Adrenal gland (tissue), 12 donors: ENCODE results near the gene CCDC167. TPM values are rescaled to one million over a fixed set of nuclear protein-coding genes. Genes with fewer than 3 reads are reported as not detected.

Experiments used
- DNase-seq, 7 donors: peaks; one replicate each; pipeline ENCODE4 v3.0.0-alpha.2; 2019 to 2020
- H3K27ac ChIP-seq, 5 donors: fragments of 200-600 bp; sonication (generic) in 4 of 5; 1 replicate in 3 of 5; 2 replicates in 2 of 5; pipeline versions ENCODE4 v1.5.1 to v1.8.0; 2016 to 2020; ENCODE audit warnings: mild to moderate bottlenecking in 1 of 5
- H3K27me3 ChIP-seq: fragments of 200-600 bp; 2 replicates; pipeline ENCODE4 v1.8.0; 2021
- H3K36me3 ChIP-seq, 2 donors: fragments of 200-600 bp; replicated peaks in 1 of 2; 1 replicate in 1 of 2; 2 replicates in 1 of 2; pipeline versions ENCODE4 v1.5.1 to v1.8.0; 2018 to 2022
- H3K4me1 ChIP-seq, 2 donors: fragments of 200-600 bp; replicated peaks in 1 of 2; 1 replicate in 1 of 2; 2 replicates in 1 of 2; pipeline versions ENCODE4 v1.5.1 to v1.8.0; 2018 to 2021
- H3K4me3 ChIP-seq, 4 donors: fragments of 200-600 bp; sonication (generic) in 3 of 4; one replicate each; pipeline ENCODE4 v1.5.1; 2016 to 2018
- H3K9me3 ChIP-seq, 3 donors: fragments of 200-600 bp; sonication (generic) in 1 of 3; replicated peaks in 1 of 3; 1 replicate in 2 of 3; 2 replicates in 1 of 3; pipeline versions ENCODE4 v1.5.1 to v1.8.0; 2016 to 2021
- CTCF ChIP-seq, 6 experiments: fragments of 450-650 bp in 4 of 6; fragments of 200-600 bp in 2 of 6; sonication (generic) in 1 of 6; IDR thresholded peaks; 1 replicate in 5 of 6; 2 replicates in 1 of 6; pipeline versions ENCODE4 v1.5.1 to v1.8.0; 2016 to 2021; ENCODE audit warnings: antibody characterized with exemption in 6 of 6, mild to moderate bottlenecking in 2 of 6, moderate library complexity in 1 of 6
- POLR2A ChIP-seq, 2 donors: fragments of 450-650 bp; IDR thresholded peaks; one replicate each; pipeline ENCODE4 v1.6.1; 2017; ENCODE audit warnings: antibody characterized with exemption in 2 of 2, mild to moderate bottlenecking in 2 of 2, moderate library complexity in 1 of 2
- WGBS, 4 donors: extraction: QIAGEN DNeasy Blood & Tissue Kit in 2 of 4; methylation state at CpG; one replicate each; pipeline versions ENCODE4 v1.1.5 to v1.1.7; 2013 to 2017; 5-methylcytosine and 5-hydroxymethylcytosine counted together
- intact Hi-C, 2 donors: fragments of 100-400 bp; cut with DNase I; formaldehyde crosslinking; loops; one replicate each; pipeline versions ENCODE4 v1.14.1 to v1.15.0; 2022 to 2023
- polyA plus RNA-seq, 3 donors: library from polyadenylated mRNA; stranded (reverse); fragments of 200-250 nt in 2 of 3; fragments of 350-450 nt in 1 of 3; fragmentation: Illumina TruSeq in 1 of 3; extraction: RNeasy Lipid Tissue Mini Kit (QIAGEN cat#74804) in 1 of 3; gene quantifications; one replicate each; pipeline ENCODE4 v1.2.3, GENCODE V29; 2013 to 2014
- total RNA-seq, 9 donors: library from RNA; depleted of rRNA in 4 of 9; stranded (reverse); fragments of >200 nt in 4 of 9; fragments of 120-200 nt in 1 of 9; fragmentation: NEBNext Ultra II Directional in 1 of 9; extraction: Animal tissue kit (Norgen Biotek cat#: 25700) in 1 of 9; gene quantifications; one replicate each; pipeline versions ENCODE4 v1.1.0 to v1.2.4, GENCODE V29; 2013 to 2023
- donor health status: healthy with polysubstance abuse.
- donor health status: Bipolar disorder and iron deficiency.
- donor health status: DM: yes; HTN: yes; CAD: no.
- donor health status: DM: no; HTN: no; CAD: no.
- donor health status: DM: no; HTN: no; CAD: no.
- donor health status: DM: yes; HTN: yes; CAD: no.

Gene CCDC167
- total and polyA plus RNA-seq, 12 donors: 14.4 to 69.2 (median 20.9) TPM

GRCh38 chr6:37500294-37500608, 558 bp upstream of the CCDC167 start:
- TF ChIP-seq POLR2A (IDR thresholded peaks at IDR 0.05): no peak
- TF ChIP-seq CTCF (IDR thresholded peaks at IDR 0.05): no peak
- intact Hi-C loops: no loop called here

DNA sequence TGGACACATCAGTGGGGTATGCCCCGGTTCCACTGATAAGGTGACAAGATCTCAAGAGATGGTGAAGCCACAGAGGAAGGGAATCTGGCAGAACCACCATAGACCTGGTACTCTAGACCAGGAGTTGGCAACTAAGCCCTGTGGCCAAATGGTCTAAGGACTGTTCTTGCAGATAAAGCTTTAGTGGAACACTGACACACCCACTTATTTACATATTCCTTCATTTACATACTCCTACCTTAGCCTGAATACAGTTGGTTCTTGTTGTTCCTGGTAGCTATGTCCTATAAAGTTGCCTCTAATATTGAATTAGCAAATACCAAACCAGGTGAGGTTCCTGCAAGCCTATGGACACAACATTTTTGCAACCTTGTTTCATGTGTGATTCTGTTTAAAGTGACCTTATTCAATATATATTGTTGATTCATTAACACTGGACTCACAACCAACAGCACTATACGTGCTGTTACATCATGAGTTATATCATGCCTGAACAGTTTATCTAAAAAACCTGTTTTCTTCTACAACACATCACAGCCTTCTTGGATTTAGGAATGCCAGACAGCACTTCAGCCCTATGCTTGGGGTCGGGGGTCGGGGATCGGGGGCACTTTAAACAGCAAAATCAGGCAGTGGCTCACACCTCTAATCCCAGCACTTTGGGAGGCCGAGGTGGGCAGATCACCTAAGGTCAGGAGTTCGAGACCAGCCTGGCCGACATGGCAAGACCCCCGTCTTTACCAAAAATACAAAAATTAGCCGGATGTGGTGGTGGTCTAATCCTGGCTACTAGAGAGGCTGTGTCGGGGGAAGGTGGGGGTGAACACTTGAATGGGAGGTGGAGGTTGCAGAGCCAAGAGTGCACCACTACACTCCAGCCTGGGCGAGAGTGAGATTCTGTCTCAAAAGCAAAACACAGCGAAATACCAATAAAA, 2.5 kb downstream of the CCDC167 start:
- Histone ChIP-seq H3K9me3 (no peaks in the 10 kb centered on the region), H3K27ac (no peak overlapping the region), H3K4me1 (peaks cover 3 to 9% of the 10 kb centered on the region in 2 donors), H3K4me3 (no peak overlapping the region), H3K27me3 (no peaks in the 10 kb centered on the region), H3K36me3 (no peaks in the 10 kb centered on the region)
- 85 to 93% (median 90%) methylated on average over 12 to 13 of the region's 13 CpGs for WGBS, 4 donors
- intact Hi-C loops: no loop called here
- no peak for DNase-seq
- no peak for TF ChIP-seq POLR2A (IDR thresholded peaks at IDR 0.05)
- no peak for TF ChIP-seq CTCF (IDR thresholded peaks at IDR 0.05)

More at GRCh38 chr6:37500294-37500608, 558 bp upstream of the CCDC167 start:
- H3K4me3 ChIP-seq: peak overlapping the region in 1 of 4 donors; percentile 57
- DNase-seq: no peak
- H3K27me3 ChIP-seq: no peaks in the 10 kb centered on the region
- peaks cover 3 to 9% of the 10 kb centered on the region in 2 donors for H3K4me1 ChIP-seq
- WGBS, 4 donors: 57 to 72% (median 61%) methylated on average over 4 of the region's 4 CpGs
- no peaks in the 10 kb centered on the region for H3K36me3 ChIP-seq
- H3K9me3 ChIP-seq: no peaks in the 10 kb centered on the region
- peak overlapping the region in 1 of 5 donors; percentile 45 for H3K27ac ChIP-seq

- intact Hi-C loops: no loop called here
- no peak for TF ChIP-seq POLR2A (IDR thresholded peaks at IDR 0.05)
- H3K4me3 ChIP-seq: no peak overlapping the region
Observed at GRCh38 chr6:37495244-37495934, 4.3 kb downstream of the CCDC167 start.

DNA sequence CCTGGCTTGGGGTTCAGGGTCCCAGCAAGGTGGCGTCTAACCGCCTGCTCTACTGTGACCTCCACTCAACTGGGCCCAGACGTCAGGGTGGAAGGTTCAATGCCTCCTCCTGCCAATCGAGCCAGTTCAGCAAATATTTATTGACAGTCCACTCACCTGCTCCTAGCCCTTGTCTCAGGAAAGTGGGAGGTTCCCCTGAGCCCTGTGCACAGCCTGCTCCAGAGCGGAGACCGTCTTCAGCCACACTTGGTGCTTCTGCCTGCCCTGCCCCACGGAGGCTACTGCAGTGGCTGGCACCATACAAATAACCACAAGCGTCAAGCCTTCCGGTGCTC, 6.1 kb downstream of the CCDC167 start:
- peaks cover 0 to 9% of the 10 kb centered on the region in 2 donors for H3K4me1 ChIP-seq
- DNase-seq: no peak
- no peaks in the 10 kb centered on the region for H3K36me3 ChIP-seq
- 89 to 97% (median 91%) methylated on average over 6 to 9 of the region's 9 CpGs for WGBS, 4 donors
- H3K9me3 ChIP-seq: no peaks in the 10 kb centered on the region
- TF ChIP-seq POLR2A (IDR thresholded peaks at IDR 0.05) (no peak), CTCF (IDR thresholded peaks at IDR 0.05) (no peak)
- no peaks in the 10 kb centered on the region for H3K27me3 ChIP-seq
- H3K27ac ChIP-seq: no peak overlapping the region
- no peak overlapping the region for H3K4me3 ChIP-seq
- intact Hi-C loops: no loop called here

More at GRCh38 chr6:37495244-37495934, 4.3 kb downstream of the CCDC167 start:
- Histone ChIP-seq H3K9me3 (no peaks in the 10 kb centered on the region), H3K27ac (no peak overlapping the region), H3K27me3 (no peaks in the 10 kb centered on the region), H3K4me1 (peaks cover 3 to 14% of the 10 kb centered on the region in 2 donors), H3K36me3 (no peaks in the 10 kb centered on the region)
- DNase-seq: no peak
- 87 to 92% (median 90%) methylated on average over 4 of the region's 4 CpGs for WGBS, 4 donors
